PC-9 (cell line): ENCODE results near the gene NUBPL.

Source experiments
- CTCF ChIP-seq: fragments of 200-600 bp; sonication (generic); conservative IDR thresholded peaks from 2 replicates; pipeline ENCODE4 v1.6.1; 2017; ENCODE audit warnings: mixed run types, antibody characterized with exemption, mild to moderate bottlenecking, moderate library complexity
- EZH2 ChIP-seq: fragments of 200-600 bp; sonication (generic); IDR thresholded peaks from 2 replicates; pipeline ENCODE4 v1.8.0; 2017; ENCODE audit warnings: antibody characterized with exemption, low read depth

- TF ChIP-seq CTCF (no peak), EZH2 (no peak)
Measured at GRCh38 chr14:31909977-31910376, 348.8 kb downstream of the NUBPL start.
